ENCODE measurements around the gene SYNE2.
A peak's percentile ranks its signal among the peaks of the same experiment; 100 is the strongest.

Gene SYNE2

DNA sequence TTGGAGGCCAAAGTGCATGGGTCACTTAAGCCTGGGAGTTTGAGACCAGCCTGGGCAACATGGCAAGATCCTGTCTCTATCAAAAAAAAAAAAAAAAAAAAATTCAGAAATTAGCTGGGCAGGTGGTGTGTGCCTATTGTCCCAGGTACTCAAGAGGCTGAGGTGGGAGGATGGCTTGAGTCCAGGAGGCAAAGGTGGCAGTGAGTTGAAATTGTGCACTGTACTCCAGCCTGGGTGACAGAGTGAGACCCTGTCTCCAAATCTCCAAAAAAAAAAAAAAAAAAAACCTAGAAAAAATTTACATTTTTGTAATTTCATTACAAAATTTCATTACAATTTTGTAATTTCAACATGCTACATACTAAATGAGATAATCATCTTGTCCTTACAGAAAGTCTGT is 42.7 kb downstream of the SYNE2 start:
- TF ChIP-seq, protein P1, sequence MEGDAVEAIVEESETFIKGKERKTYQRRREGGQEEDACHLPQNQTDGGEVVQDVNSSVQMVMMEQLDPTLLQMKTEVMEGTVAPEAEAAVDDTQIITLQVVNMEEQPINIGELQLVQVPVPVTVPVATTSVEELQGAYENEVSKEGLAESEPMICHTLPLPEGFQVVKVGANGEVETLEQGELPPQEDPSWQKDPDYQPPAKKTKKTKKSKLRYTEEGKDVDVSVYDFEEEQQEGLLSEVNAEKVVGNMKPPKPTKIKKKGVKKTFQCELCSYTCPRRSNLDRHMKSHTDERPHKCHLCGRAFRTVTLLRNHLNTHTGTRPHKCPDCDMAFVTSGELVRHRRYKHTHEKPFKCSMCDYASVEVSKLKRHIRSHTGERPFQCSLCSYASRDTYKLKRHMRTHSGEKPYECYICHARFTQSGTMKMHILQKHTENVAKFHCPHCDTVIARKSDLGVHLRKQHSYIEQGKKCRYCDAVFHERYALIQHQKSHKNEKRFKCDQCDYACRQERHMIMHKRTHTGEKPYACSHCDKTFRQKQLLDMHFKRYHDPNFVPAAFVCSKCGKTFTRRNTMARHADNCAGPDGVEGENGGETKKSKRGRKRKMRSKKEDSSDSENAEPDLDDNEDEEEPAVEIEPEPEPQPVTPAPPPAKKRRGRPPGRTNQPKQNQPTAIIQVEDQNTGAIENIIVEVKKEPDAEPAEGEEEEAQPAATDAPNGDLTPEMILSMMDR (IDR thresholded peaks at IDR 0.05; ENCODE audit: poor library complexity, severe bottlenecking), result no peak
- no peak for ATAC-seq (ENCODE audit: low read depth)
- Histone ChIP-seq H3K36me3 (ENCODE audit: low read depth) (no peaks in the 10 kb centered on the region), H3K27me3 (ENCODE audit: insufficient read depth, poor library complexity, severe bottlenecking) (no peaks in the 10 kb centered on the region), H3K27ac (ENCODE audit: poor library complexity, severe bottlenecking) (peak overlapping the region; percentile 43), H3K4me3 (ENCODE audit: severe bottlenecking) (no peak overlapping the region), H3K4me1 (ENCODE audit: insufficient read depth, poor library complexity, severe bottlenecking) (peaks cover 27% of the 10 kb centered on the region), H3K9me3 (ENCODE audit: severe bottlenecking) (no peaks in the 10 kb centered on the region)
- DNase-seq (ENCODE audit: low spot score), result no peak

DNA sequence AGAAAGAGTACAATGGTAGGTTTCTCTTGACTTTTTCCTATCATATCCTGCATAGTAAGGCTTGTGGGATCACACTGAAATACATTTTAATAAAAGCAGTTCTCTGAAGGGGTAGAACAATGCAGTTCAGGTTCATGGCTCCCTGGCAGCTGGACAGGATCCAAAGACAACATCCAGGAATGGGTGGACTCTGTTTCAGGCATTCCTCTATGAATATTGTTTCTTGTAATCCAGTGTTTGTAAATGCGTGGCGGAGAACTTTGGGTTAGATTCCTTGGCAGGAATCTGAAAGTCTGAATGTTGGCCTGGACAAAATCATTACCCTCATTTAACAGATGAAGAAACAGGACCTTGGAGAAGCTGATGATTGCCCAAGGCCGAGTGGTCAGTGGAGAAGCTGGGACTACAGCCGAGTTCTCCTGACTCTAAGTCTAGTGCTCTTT is 43.5 kb downstream of the SYNE2 start:
- H3K27ac ChIP-seq (ENCODE audit: poor library complexity, severe bottlenecking), result peak overlapping the region; percentile 43
- no peaks in the 10 kb centered on the region for H3K27me3 ChIP-seq (ENCODE audit: insufficient read depth, poor library complexity, severe bottlenecking)
- ATAC-seq (ENCODE audit: low read depth), result peak; percentile 91
- peaks cover 25% of the 10 kb centered on the region for H3K4me1 ChIP-seq (ENCODE audit: insufficient read depth, poor library complexity, severe bottlenecking)
- no peak overlapping the region for H3K4me3 ChIP-seq (ENCODE audit: severe bottlenecking)
- no peaks in the 10 kb centered on the region for H3K9me3 ChIP-seq (ENCODE audit: severe bottlenecking)
- H3K36me3 ChIP-seq (ENCODE audit: low read depth), result no peaks in the 10 kb centered on the region
- TF ChIP-seq, protein P1 (IDR thresholded peaks at IDR 0.05; ENCODE audit: poor library complexity, severe bottlenecking), result no peak
- DNase-seq (ENCODE audit: low spot score), result peak; percentile 80

DNA sequence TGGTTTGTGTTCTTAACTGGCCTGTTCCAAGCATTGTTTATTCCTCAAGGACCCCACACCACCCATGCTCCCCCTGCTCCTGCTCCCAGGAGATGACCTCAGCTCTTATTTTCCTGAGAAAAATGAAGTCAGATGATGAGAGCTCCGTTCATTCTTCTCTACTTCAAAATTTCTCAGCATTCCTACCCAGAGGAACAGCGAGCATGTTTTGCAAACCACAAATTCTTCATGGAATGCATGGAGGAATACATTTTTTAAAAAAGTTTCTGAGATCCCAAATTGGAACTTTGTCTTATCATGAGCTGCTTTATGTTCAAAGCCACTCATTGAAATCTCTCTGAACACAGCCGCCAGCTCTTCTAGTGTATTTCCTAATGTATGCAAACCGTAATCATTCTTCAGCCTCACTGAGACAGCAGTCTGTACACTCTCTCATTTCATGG is 44.9 kb downstream of the SYNE2 start:
- Histone ChIP-seq H3K36me3 (ENCODE audit: low read depth) (no peaks in the 10 kb centered on the region), H3K9me3 (ENCODE audit: severe bottlenecking) (no peaks in the 10 kb centered on the region), H3K4me3 (ENCODE audit: severe bottlenecking) (no peak overlapping the region), H3K4me1 (ENCODE audit: insufficient read depth, poor library complexity, severe bottlenecking) (peaks cover 26% of the 10 kb centered on the region), H3K27me3 (ENCODE audit: insufficient read depth, poor library complexity, severe bottlenecking) (no peaks in the 10 kb centered on the region), H3K27ac (ENCODE audit: poor library complexity, severe bottlenecking) (no peak overlapping the region)
- ATAC-seq (ENCODE audit: low read depth) (no peak), DNase-seq (ENCODE audit: low spot score) (no peak)
- TF ChIP-seq, protein P1 (IDR thresholded peaks at IDR 0.05; ENCODE audit: poor library complexity, severe bottlenecking), result no peak

DNA sequence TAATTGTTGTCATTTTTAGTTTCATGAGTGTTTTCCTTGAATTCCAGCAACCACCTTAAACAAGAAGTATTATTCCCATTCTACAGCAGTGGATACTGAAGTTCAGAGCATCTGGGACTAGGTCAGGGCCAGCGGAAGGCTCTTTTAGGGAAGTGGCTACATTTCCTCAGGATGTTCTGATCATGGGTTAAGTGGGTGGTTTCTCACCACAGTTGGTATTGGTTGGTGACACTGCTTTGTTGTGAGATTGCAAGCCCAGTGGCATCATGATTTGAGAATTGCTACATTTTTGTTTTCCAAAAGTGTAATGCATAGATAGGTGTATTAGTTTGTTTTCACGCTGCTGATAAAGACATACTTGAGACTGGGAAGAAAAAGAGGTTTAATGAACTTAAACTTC is 47.1 kb downstream of the SYNE2 start:
- Histone ChIP-seq H3K4me3 (ENCODE audit: severe bottlenecking) (no peak overlapping the region), H3K27ac (ENCODE audit: poor library complexity, severe bottlenecking) (no peak overlapping the region), H3K4me1 (ENCODE audit: insufficient read depth, poor library complexity, severe bottlenecking) (peaks cover 17% of the 10 kb centered on the region), H3K9me3 (ENCODE audit: severe bottlenecking) (no peaks in the 10 kb centered on the region), H3K36me3 (ENCODE audit: low read depth) (no peaks in the 10 kb centered on the region), H3K27me3 (ENCODE audit: insufficient read depth, poor library complexity, severe bottlenecking) (no peaks in the 10 kb centered on the region)
- no peak for DNase-seq (ENCODE audit: low spot score)
- ATAC-seq (ENCODE audit: low read depth), result no peak
- TF ChIP-seq, protein P1 (IDR thresholded peaks at IDR 0.05; ENCODE audit: poor library complexity, severe bottlenecking), result no peak

DNA sequence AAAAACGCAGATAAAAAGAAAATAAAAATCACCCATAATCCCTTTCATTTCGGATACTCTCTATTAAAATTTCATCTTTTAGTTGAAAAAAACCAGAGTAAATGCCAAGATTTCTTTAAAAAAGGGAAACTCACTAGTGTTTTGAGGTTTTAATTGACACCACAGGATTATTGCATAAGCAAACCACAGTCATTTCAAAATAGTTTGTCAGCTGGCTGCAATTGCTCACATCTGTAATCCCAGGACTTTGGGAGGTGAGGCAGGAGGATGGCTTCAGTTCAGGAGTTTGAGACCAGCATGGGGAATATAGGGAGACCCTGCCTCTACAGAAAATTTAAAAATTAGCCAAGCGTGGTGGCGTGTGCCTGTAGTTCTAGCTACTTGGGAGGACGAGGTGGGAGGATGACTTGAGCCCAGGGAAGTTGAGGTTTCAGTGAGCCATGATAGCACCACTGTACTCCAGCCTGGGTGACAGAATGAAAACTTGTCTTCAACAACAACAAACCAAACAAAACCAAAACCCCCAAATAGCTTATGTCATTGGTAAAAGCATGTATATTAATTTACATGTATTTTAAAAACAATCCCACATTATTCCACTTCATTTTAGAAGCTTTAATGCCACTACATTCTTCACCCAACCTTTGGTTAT is 48.8 kb downstream of the SYNE2 start:
- peaks cover 7% of the 10 kb centered on the region for H3K4me1 ChIP-seq (ENCODE audit: insufficient read depth, poor library complexity, severe bottlenecking)
- no peak overlapping the region for H3K27ac ChIP-seq (ENCODE audit: poor library complexity, severe bottlenecking)
- H3K4me3 ChIP-seq (ENCODE audit: severe bottlenecking), result no peak overlapping the region
- ATAC-seq (ENCODE audit: low read depth) (no peak), DNase-seq (ENCODE audit: low spot score) (no peak)
- H3K9me3 ChIP-seq (ENCODE audit: severe bottlenecking), result no peaks in the 10 kb centered on the region
- H3K36me3 ChIP-seq (ENCODE audit: low read depth), result no peaks in the 10 kb centered on the region
- H3K27me3 ChIP-seq (ENCODE audit: insufficient read depth, poor library complexity, severe bottlenecking), result no peaks in the 10 kb centered on the region
- TF ChIP-seq, protein P1 (IDR thresholded peaks at IDR 0.05; ENCODE audit: poor library complexity, severe bottlenecking), result no peak
